Common myeloid progenitor, CD34-positive (primary cell): ENCODE measurements around the gene WDFY1.
A peak's percentile ranks its signal among the peaks of the same experiment; 100 is the strongest.

ENCODE experiments used
- CTCF ChIA-PET: fragments of 350-600 bp; sonication (Branson Sonifier 250); formaldehyde crosslinking; loops from one replicate; lab custom pipeline; 2021; ENCODE audit warnings: antibody characterized with exemption; lab: Charles Lee
- POLR2A ChIA-PET: fragments of 350-600 bp; sonication (Branson Sonifier 250); formaldehyde crosslinking; loops from one replicate; lab custom pipeline; 2021; ENCODE audit warnings: antibody characterized with exemption; lab: Charles Lee
- DNase-seq, 3 donors: peaks; one replicate each; pipeline versions ENCODE4 v3.0.0 to v3.0.0-alpha.2; 2013
- H3K27ac ChIP-seq, 2 experiments: 1 replicate in 1 of 2; 2 replicates in 1 of 2; pipeline ENCODE4 v1.7.0; 2013; ENCODE audit warnings: inconsistent platforms in 2 of 2, low read length in 2 of 2, mild to moderate bottlenecking in 2 of 2, low read depth in 1 of 2, moderate library complexity in 1 of 2; ENCODE audit not compliant: severe bottlenecking in 2 of 2, insufficient read depth in 1 of 2, poor library complexity in 1 of 2
- H3K27me3 ChIP-seq, 5 experiments: replicated peaks in 2 of 5; 1 replicate in 3 of 5; 2 replicates in 2 of 5; pipeline versions ENCODE4 v1.6.1 to v1.7.0; 2013; ENCODE audit warnings: low read length in 4 of 5, mild to moderate bottlenecking in 2 of 5, moderate library complexity in 2 of 5, inconsistent platforms in 1 of 5; ENCODE audit not compliant: insufficient read depth in 5 of 5, control insufficient read depth in 4 of 5
- H3K36me3 ChIP-seq, 4 experiments: 1 replicate in 2 of 4; 2 replicates in 2 of 4; pipeline versions ENCODE4 v1.6.1 to v1.7.0; 2013; ENCODE audit warnings: low read length in 3 of 4, control low read depth in 1 of 4, mild to moderate bottlenecking in 1 of 4; ENCODE audit not compliant: control insufficient read depth in 4 of 4, insufficient read depth in 4 of 4
- H3K4me1 ChIP-seq, 4 experiments: 1 replicate in 3 of 4; 2 replicates in 1 of 4; pipeline versions ENCODE4 v1.6.1 to v1.7.1; 2013; ENCODE audit warnings: low read length in 3 of 4, mild to moderate bottlenecking in 3 of 4, control low read depth in 1 of 4, inconsistent platforms in 1 of 4, moderate library complexity in 1 of 4; ENCODE audit not compliant: control insufficient read depth in 4 of 4, insufficient read depth in 4 of 4; ENCODE audit errors: control extremely low read depth in 1 of 4
- H3K4me3 ChIP-seq, 7 experiments: 1 replicate in 4 of 7; 2 replicates in 3 of 7; pipeline versions ENCODE4 v1.5.1 to v1.7.0; 2013; ENCODE audit warnings: mild to moderate bottlenecking in 7 of 7, low read length in 6 of 7, moderate library complexity in 6 of 7, inconsistent platforms in 2 of 7, low read depth in 2 of 7, control low read depth in 1 of 7; ENCODE audit not compliant: insufficient read depth in 4 of 7, control insufficient read depth in 1 of 7; ENCODE audit errors: extremely low read depth in 1 of 7
- H3K9me3 ChIP-seq, 5 experiments: 1 replicate in 4 of 5; 2 replicates in 1 of 5; pipeline versions ENCODE4 v1.6.1 to v1.7.1; 2013; ENCODE audit warnings: low read length in 4 of 5, mild to moderate bottlenecking in 2 of 5, inconsistent platforms in 1 of 5, low read depth in 1 of 5, moderate library complexity in 1 of 5; ENCODE audit not compliant: control insufficient read depth in 4 of 5, insufficient read depth in 2 of 5; ENCODE audit errors: control extremely low read depth in 1 of 5
- whole genome bisulfite sequencing: methylation state at CpG from one replicate; pipeline ENCODE4 v1.1.5; 2013; ENCODE audit not compliant: insufficient coverage; 5-methylcytosine and 5-hydroxymethylcytosine counted together

WDFY1 gene

GRCh38 chr2:223972656-223973102 lies 27.5 kb upstream of the WDFY1 start:
- WGBS: 96% methylated on average over 3 of the region's 7 CpGs

GRCh38 chr2:223971731-223972130 lies 26.6 kb upstream of the WDFY1 start:
- ChIA-PET CTCF (interaction anchor here (0.7 to 9.1 kb wide), 11 partner anchors 9 to 471 kb away, joined by 3 to 144 read pairs (median 10); no protein-coding TSS in a partner anchor), POLR2A (interaction anchor here (1.3 kb wide), 1 partner anchor 313 kb away, joined by 3 read pairs; no protein-coding TSS in a partner anchor)
- H3K9me3 ChIP-seq: no peaks in the 10 kb centered on the region
- DNase-seq: no peak
- H3K4me3 ChIP-seq: no peak overlapping the region
- WGBS: no CpG with 5 or more reads among the region's 5 CpGs
- peaks cover 4 to 16% (median 7%) of the 10 kb centered on the region in 4 experiments for H3K36me3 ChIP-seq
- H3K27me3 ChIP-seq: no peaks in the 10 kb centered on the region
- no peaks in the 10 kb centered on the region for H3K4me1 ChIP-seq
- no peak overlapping the region for H3K27ac ChIP-seq

More at GRCh38 chr2:223972656-223973102, 27.5 kb upstream of the WDFY1 start:
- Histone ChIP-seq H3K4me1 (no peaks in the 10 kb centered on the region), H3K4me3 (no peak overlapping the region), H3K27ac (no peak overlapping the region), H3K9me3 (no peaks in the 10 kb centered on the region), H3K36me3 (peaks cover 4 to 6% (median 5%) of the 10 kb centered on the region in 4 experiments), H3K27me3 (no peaks in the 10 kb centered on the region)
- DNase-seq: no peak
- ChIA-PET POLR2A (no interaction called here), CTCF (interaction anchor here (0.8 to 9.1 kb wide), 3 partner anchors 9 to 313 kb away, joined by 5 to 144 read pairs (median 7); no protein-coding TSS in a partner anchor)

GRCh38 chr2:223970343-223971128 lies 25.4 kb upstream of the WDFY1 start:
- H3K36me3 ChIP-seq: peaks cover 4 to 22% (median 7%) of the 10 kb centered on the region in 4 experiments
- H3K27me3 ChIP-seq: no peaks in the 10 kb centered on the region
- DNase-seq: peak; percentile 64 to 84 (median 74)
- ChIA-PET CTCF (interaction anchor here (0.6 to 9.1 kb wide), 37 partner anchors 7 to 681 kb away, joined by 3 to 144 read pairs (median 4); partner anchors contain the start of gene MRPL44), POLR2A (interaction anchor here (1.3 kb wide), 1 partner anchor 314 kb away, joined by 3 read pairs; no protein-coding TSS in a partner anchor)
- H3K4me3 ChIP-seq: no peak overlapping the region
- H3K27ac ChIP-seq: no peak overlapping the region
- H3K9me3 ChIP-seq: no peaks in the 10 kb centered on the region
- H3K4me1 ChIP-seq: no peaks in the 10 kb centered on the region
- WGBS: 82% methylated on average over 5 of the region's 8 CpGs

- WGBS: 83% methylated on average over 1 of the region's 1 CpG
- Histone ChIP-seq H3K4me3 (no peak overlapping the region), H3K27ac (no peak overlapping the region), H3K9me3 (no peaks in the 10 kb centered on the region), H3K27me3 (no peaks in the 10 kb centered on the region), H3K4me1 (no peaks in the 10 kb centered on the region), H3K36me3 (peaks cover 4 to 22% (median 11%) of the 10 kb centered on the region in 4 experiments)
- POLR2A ChIA-PET: no interaction called here
- CTCF ChIA-PET: interaction anchor here (0.6 to 9.1 kb wide), 35 partner anchors 8 to 682 kb away, joined by 3 to 144 read pairs (median 5); partner anchors contain the start of gene MRPL44
- DNase-seq: no peak
These were observed 24.7 kb upstream of the WDFY1 start for GRCh38 chr2:223969856-223970255.

GRCh38 chr2:223969315-223969714 lies 24.2 kb upstream of the WDFY1 start:
- ChIA-PET CTCF (interaction anchor here (1.0 to 9.1 kb wide), 21 partner anchors 8 to 480 kb away, joined by 3 to 144 read pairs (median 7); partner anchors contain the start of gene MRPL44), POLR2A (no interaction called here)
- H3K4me1 ChIP-seq: no peaks in the 10 kb centered on the region
- H3K9me3 ChIP-seq: no peaks in the 10 kb centered on the region
- no peak for DNase-seq
- peaks cover 4 to 26% (median 13%) of the 10 kb centered on the region in 4 experiments for H3K36me3 ChIP-seq
- H3K4me3 ChIP-seq: no peak overlapping the region
- no peak overlapping the region for H3K27ac ChIP-seq
- 40% methylated on average over 1 of the region's 3 CpGs for WGBS
- no peaks in the 10 kb centered on the region for H3K27me3 ChIP-seq

- 100% methylated on average over 1 of the region's 2 CpGs for WGBS
- POLR2A ChIA-PET: interaction anchor here (1.5 kb wide), 1 partner anchor 10 kb away, joined by 3 read pairs; the partner anchor contains the start of gene MRPL44
These were observed 22.8 kb upstream of the WDFY1 start for GRCh38 chr2:223967981-223968380.

More at GRCh38 chr2:223967981-223968380, 22.8 kb upstream of the WDFY1 start:
- peaks cover 7 to 33% (median 20%) of the 10 kb centered on the region in 4 experiments for H3K36me3 ChIP-seq
- H3K4me3 ChIP-seq: no peak overlapping the region
- no peak overlapping the region for H3K27ac ChIP-seq
- no peaks in the 10 kb centered on the region for H3K9me3 ChIP-seq
- DNase-seq: no peak
- no peaks in the 10 kb centered on the region for H3K27me3 ChIP-seq
- CTCF ChIA-PET: interaction anchor here (0.6 to 9.1 kb wide), 9 partner anchors 10 to 385 kb away, joined by 3 to 144 read pairs (median 3); partner anchors contain the start of gene MRPL44
- no peaks in the 10 kb centered on the region for H3K4me1 ChIP-seq
